ENCODE results near the gene AARS2.

Gene AARS2

GRCh38 chr6:44277763-44278162 lies 35.4 kb downstream of the AARS2 start:
- TF ChIP-seq CREB5 (CRISPR knock-in tag; IDR thresholded peaks at IDR 0.05; ENCODE audit: low read depth) (no peak), ZFP30 (CRISPR knock-in tag; IDR thresholded peaks at IDR 0.05) (no peak), ISL1 (CRISPR knock-in tag; IDR thresholded peaks at IDR 0.05) (no peak), ARNTL (CRISPR knock-in tag; IDR thresholded peaks at IDR 0.05; ENCODE audit: borderline replicate concordance, low read depth) (no peak), OSR1 (CRISPR knock-in tag; IDR thresholded peaks at IDR 0.05) (no peak), ESRRG (CRISPR knock-in tag; IDR thresholded peaks at IDR 0.05) (no peak), SNAI2 (CRISPR knock-in tag; IDR thresholded peaks at IDR 0.05) (no peak), BACH2 (CRISPR knock-in tag; IDR thresholded peaks at IDR 0.05; ENCODE audit: borderline replicate concordance) (no peak), CSDC2 (CRISPR knock-in tag; IDR thresholded peaks at IDR 0.05) (no peak), ZNF8 (CRISPR knock-in tag; IDR thresholded peaks at IDR 0.05) (no peak), PPARA (CRISPR knock-in tag; IDR thresholded peaks at IDR 0.05; ENCODE audit: borderline replicate concordance) (no peak)
- TF ChIP-seq, protein P1, sequence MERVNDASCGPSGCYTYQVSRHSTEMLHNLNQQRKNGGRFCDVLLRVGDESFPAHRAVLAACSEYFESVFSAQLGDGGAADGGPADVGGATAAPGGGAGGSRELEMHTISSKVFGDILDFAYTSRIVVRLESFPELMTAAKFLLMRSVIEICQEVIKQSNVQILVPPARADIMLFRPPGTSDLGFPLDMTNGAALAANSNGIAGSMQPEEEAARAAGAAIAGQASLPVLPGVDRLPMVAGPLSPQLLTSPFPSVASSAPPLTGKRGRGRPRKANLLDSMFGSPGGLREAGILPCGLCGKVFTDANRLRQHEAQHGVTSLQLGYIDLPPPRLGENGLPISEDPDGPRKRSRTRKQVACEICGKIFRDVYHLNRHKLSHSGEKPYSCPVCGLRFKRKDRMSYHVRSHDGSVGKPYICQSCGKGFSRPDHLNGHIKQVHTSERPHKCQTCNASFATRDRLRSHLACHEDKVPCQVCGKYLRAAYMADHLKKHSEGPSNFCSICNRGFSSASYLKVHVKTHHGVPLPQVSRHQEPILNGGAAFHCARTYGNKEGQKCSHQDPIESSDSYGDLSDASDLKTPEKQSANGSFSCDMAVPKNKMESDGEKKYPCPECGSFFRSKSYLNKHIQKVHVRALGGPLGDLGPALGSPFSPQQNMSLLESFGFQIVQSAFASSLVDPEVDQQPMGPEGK (CRISPR knock-in tag; IDR thresholded peaks at IDR 0.05; ENCODE audit: borderline replicate concordance), result no peak
- TF ChIP-seq, protein P2, sequence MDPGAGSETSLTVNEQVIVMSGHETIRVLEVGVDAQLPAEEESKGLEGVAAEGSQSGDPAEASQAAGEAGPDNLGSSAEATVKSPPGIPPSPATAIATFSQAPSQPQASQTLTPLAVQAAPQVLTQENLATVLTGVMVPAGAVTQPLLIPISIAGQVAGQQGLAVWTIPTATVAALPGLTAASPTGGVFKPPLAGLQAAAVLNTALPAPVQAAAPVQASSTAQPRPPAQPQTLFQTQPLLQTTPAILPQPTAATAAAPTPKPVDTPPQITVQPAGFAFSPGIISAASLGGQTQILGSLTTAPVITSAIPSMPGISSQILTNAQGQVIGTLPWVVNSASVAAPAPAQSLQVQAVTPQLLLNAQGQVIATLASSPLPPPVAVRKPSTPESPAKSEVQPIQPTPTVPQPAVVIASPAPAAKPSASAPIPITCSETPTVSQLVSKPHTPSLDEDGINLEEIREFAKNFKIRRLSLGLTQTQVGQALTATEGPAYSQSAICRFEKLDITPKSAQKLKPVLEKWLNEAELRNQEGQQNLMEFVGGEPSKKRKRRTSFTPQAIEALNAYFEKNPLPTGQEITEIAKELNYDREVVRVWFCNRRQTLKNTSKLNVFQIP (CRISPR knock-in tag; IDR thresholded peaks at IDR 0.05; ENCODE audit: borderline replicate concordance, low read depth), result no peak
- ATAC-seq, result no peak

DNA sequence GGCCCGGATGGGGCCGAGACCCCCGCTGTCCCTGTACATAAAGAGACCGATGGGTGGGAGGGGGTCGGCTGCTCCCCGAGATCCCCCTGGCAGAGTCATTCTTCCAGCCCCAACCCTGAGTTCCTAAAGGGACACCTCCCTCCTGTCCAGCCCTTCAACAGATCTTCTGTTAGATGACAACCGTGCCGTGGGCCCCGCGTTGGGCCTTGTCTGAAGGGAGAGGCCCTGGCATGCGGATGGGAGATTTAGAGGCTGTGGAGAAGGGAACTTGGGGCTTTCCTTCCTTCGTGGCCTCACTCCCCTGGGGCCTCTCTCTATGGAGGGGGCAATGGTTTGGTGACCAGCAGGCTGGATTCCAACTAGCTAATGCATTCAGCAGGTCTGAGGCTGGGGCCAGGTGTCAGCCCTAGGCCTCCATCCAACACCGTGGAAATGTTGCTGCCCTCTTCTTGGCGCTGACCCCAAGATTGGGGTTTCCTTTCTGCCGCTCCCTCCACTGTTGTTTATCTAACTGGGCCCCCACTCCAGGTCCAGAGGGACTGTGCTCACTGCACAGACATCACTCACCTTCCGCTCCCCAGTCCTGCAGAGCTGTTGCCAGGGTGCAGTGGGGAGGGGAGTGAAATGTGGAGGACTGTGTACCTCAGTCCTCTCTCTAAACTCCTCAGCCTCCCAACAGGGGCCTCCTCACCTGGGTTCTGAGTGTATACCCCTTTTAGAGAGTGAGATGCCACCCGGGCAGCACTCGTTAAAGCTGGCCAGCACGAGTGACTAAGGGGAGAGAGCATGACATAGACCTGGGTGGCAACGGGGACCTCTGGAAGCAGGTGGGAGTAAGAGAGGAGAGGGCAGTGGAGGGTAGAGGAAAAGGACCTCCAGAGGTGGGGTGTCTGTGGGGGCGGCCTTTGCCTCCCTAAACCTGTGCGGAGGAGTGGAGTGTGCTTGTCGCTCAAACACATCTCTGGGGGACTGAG lies 36.2 kb downstream of the AARS2 start:
- no peak for TF ChIP-seq CREB5 (CRISPR knock-in tag; IDR thresholded peaks at IDR 0.05; ENCODE audit: low read depth)
- TF ChIP-seq, protein P1 (CRISPR knock-in tag; IDR thresholded peaks at IDR 0.05; ENCODE audit: borderline replicate concordance), result no peak
- no peak for ATAC-seq

- TF ChIP-seq, protein P1 (CRISPR knock-in tag; IDR thresholded peaks at IDR 0.05; ENCODE audit: borderline replicate concordance), result no peak
- no peak for TF ChIP-seq ISL1 (CRISPR knock-in tag; IDR thresholded peaks at IDR 0.05)
- no peak for TF ChIP-seq OSR1 (CRISPR knock-in tag; IDR thresholded peaks at IDR 0.05)
- no peak for ATAC-seq
Observed at GRCh38 chr6:44275749-44276648, 37.1 kb downstream of the AARS2 start.

Data from SK-N-SH treated with all-trans-retinoic acid at 6 μM for 48 hours (cell line).